B cell (primary cell): ENCODE measurements around the gene PRPF38A. TPM values are rescaled to one million over a fixed set of nuclear protein-coding genes. Genes with fewer than 3 reads are reported as not detected.

Experiments
- ATAC-seq: fragments of 200-7000 bp; cut with Tn5 transposase; one replicate; pipeline ENCODE4 v1.10.0; 2021; ENCODE audit warnings: low read depth, mild to moderate bottlenecking, moderate number of reproducible peaks, moderate library complexity
- CTCF ChIA-PET: fragments of 350-600 bp; sonication (Branson Sonifier 250); formaldehyde crosslinking; loops from one replicate; lab custom pipeline; 2021; ENCODE audit warnings: antibody characterized with exemption, inconsistent platforms; lab: Charles Lee
- POLR2A ChIA-PET: fragments of 350-600 bp; sonication (Branson Sonifier 250); formaldehyde crosslinking; loops from one replicate; lab custom pipeline; 2021; ENCODE audit warnings: antibody characterized with exemption; lab: Charles Lee
- DNase-seq: peaks from one replicate; pipeline ENCODE4 v3.0.0; 2013
- H2AFZ ChIP-seq: 2 replicates; pipeline ENCODE4 v1.6.1; 2012; ENCODE audit warnings: mild to moderate bottlenecking, low read depth, low read length; ENCODE audit not compliant: insufficient read depth, poor library complexity, severe bottlenecking
- H3K27ac ChIP-seq, 2 donors: 1 replicate in 1 of 2; 2 replicates in 1 of 2; pipeline ENCODE4 v1.5.1; 2012 to 2013; ENCODE audit warnings: low read length in 2 of 2, mild to moderate bottlenecking in 2 of 2, moderate library complexity in 1 of 2
- H3K27me3 ChIP-seq, 4 experiments: fragments of 200-600 bp in 1 of 4; sonication (generic) in 1 of 4; replicated peaks in 1 of 4; 1 replicate in 2 of 4; 2 replicates in 2 of 4; pipeline versions ENCODE4 v1.6.1 to v1.7.0; 2013 to 2016; ENCODE audit warnings: low read length in 3 of 4, mild to moderate bottlenecking in 2 of 4, mixed read lengths in 1 of 4, moderate library complexity in 1 of 4; ENCODE audit not compliant: insufficient read depth in 4 of 4, control insufficient read depth in 3 of 4; ENCODE audit errors: control extremely low read depth in 1 of 4
- H3K36me3 ChIP-seq, 2 experiments: replicated peaks in 1 of 2; 1 replicate in 1 of 2; 2 replicates in 1 of 2; pipeline versions ENCODE4 v1.6.1 to v1.7.1; 2013; ENCODE audit warnings: low read length in 1 of 2; ENCODE audit not compliant: insufficient read depth in 2 of 2, control insufficient read depth in 1 of 2; ENCODE audit errors: control extremely low read depth in 1 of 2, extremely low read depth in 1 of 2
- H3K4me1 ChIP-seq, 2 donors: fragments of 200-600 bp in 1 of 2; sonication (generic) in 1 of 2; 1 replicate in 1 of 2; 2 replicates in 1 of 2; pipeline versions ENCODE4 v1.5.1 to v1.6.1; 2013 to 2017; ENCODE audit warnings: low read length in 2 of 2; ENCODE audit not compliant: control insufficient read depth in 2 of 2, insufficient read depth in 2 of 2
- H3K4me2 ChIP-seq: replicated peaks from 2 replicates; pipeline ENCODE3; 2012; ENCODE audit warnings: mild to moderate bottlenecking, low read depth, low read length; ENCODE audit not compliant: poor library complexity, severe bottlenecking
- H3K4me3 ChIP-seq, 5 experiments: fragments of 200-600 bp in 1 of 5; sonication (generic) in 1 of 5; 1 replicate in 3 of 5; 2 replicates in 2 of 5; pipeline versions ENCODE4 v1.5.1 to v1.7.0; 2011 to 2016; ENCODE audit warnings: low read length in 4 of 5, mild to moderate bottlenecking in 4 of 5, low read depth in 2 of 5, control low read depth in 1 of 5, moderate library complexity in 1 of 5; ENCODE audit not compliant: insufficient read depth in 1 of 5; ENCODE audit errors: control extremely low read depth in 1 of 5, extremely low read depth in 1 of 5
- H3K79me2 ChIP-seq: fragments of 200-600 bp; sonication (generic); one replicate; pipeline ENCODE4 v1.6.0; 2016; ENCODE audit warnings: low read length; ENCODE audit not compliant: control insufficient read depth, insufficient read depth
- H3K9ac ChIP-seq: fragments of 200-600 bp; sonication (generic); 2 replicates; pipeline ENCODE4 v1.6.1; 2017; ENCODE audit warnings: mild to moderate bottlenecking, low read length, moderate library complexity
- H3K9me3 ChIP-seq, 3 donors: one replicate each; pipeline versions ENCODE4 v1.6.1 to v1.7.1; 2013; ENCODE audit warnings: low read length in 2 of 3; ENCODE audit not compliant: control insufficient read depth in 2 of 3, insufficient read depth in 1 of 3; ENCODE audit errors: control extremely low read depth in 1 of 3
- H4K20me1 ChIP-seq: 2 replicates; pipeline ENCODE4 v1.6.0; 2012; ENCODE audit warnings: mild to moderate bottlenecking, low read length; ENCODE audit not compliant: insufficient read depth, control insufficient read depth, poor library complexity, severe bottlenecking
- H3K27ac Mint-ChIP-seq: one replicate; pipeline ENCODE4 v1.8.0; 2021; ENCODE audit warnings: mixed read lengths
- H3K27me3 Mint-ChIP-seq: one replicate; pipeline ENCODE4 v1.8.0; 2021; ENCODE audit warnings: mixed read lengths
- H3K4me1 Mint-ChIP-seq: one replicate; pipeline ENCODE4 v1.8.0; 2021; ENCODE audit warnings: mixed read lengths
- H3K4me3 Mint-ChIP-seq: one replicate; pipeline ENCODE4 v1.8.0; 2021; ENCODE audit warnings: mixed read lengths
- H3K9me3 Mint-ChIP-seq: one replicate; pipeline ENCODE4 v1.8.0; 2022; ENCODE audit warnings: mixed read lengths; ENCODE audit not compliant: insufficient read depth
- EZH2 ChIP-seq: IDR thresholded peaks from 2 replicates; pipeline ENCODE4 v1.6.1; 2012; ENCODE audit warnings: borderline replicate concordance, low read depth, mild to moderate bottlenecking, moderate library complexity, low read length; ENCODE audit not compliant: insufficient read depth, poor library complexity, severe bottlenecking
- WGBS: methylation state at CpG from one replicate; pipeline ENCODE4 v1.1.5; 2013; ENCODE audit warnings: missing lambda C conversion rate; ENCODE audit not compliant: insufficient coverage; 5-methylcytosine and 5-hydroxymethylcytosine counted together
- intact Hi-C: fragments of 100-400 bp; cut with micrococcal nuclease; formaldehyde crosslinking; loops from one replicate; pipeline ENCODE4 v1.10.0; 2022
- polyA plus RNA-seq: library from polyadenylated mRNA; depleted of rRNA; stranded (reverse); fragments of >200 nt; gene quantifications from 2 replicates; pipeline ENCODE4 v1.2.3, GENCODE V29; 2012
- total RNA-seq, 2 donors: library from RNA; stranded (reverse); fragments of 120-200 nt in 1 of 2; gene quantifications; 1 replicate in 1 of 2; 2 replicates in 1 of 2; pipeline versions ENCODE4 v1.2.3 to v1.2.4, GENCODE V29; 2013 to 2022
- TF ChIP-seq, protein P1 (sequence below): fragments of 200-600 bp; IDR thresholded peaks from one replicate; pipeline ENCODE4 v1.8.0; 2022; ENCODE audit warnings: antibody characterized with exemption, mild to moderate bottlenecking

Gene PRPF38A
- total and polyA plus RNA-seq, 2 donors (not counting 1 experiment from before 2014, with no cell fraction given), result 21.8 to 69.8 TPM

DNA sequence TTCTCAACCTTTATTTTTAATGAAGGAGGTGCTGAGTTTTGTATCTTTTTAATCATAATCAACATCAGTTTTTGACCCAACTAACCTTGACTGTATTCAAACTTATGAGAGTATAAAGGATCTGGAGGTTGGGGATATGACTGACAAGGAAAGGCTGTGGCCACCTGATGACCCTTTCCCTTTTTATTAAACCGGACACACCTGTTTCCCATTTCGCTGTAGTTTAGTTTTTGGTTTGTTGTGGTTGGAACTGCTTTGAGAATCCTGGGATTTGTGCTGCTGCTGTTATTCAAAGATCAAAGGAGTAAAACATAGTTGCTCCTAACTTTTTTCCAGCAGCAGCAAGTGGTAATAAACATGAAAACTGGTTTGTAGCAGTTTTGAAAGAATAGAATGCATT lies 12.4 kb downstream of the PRPF38A start:
- whole genome bisulfite sequencing, result no CpG with 5 or more reads among the region's 2 CpGs
- CTCF ChIA-PET, result no interaction called here
- no peaks in the 10 kb centered on the region for H3K4me1 ChIP-seq
- no peak for ATAC-seq
- no peaks in the 10 kb centered on the region for H3K4me1 Mint-ChIP-seq
- H4K20me1 ChIP-seq, result no peaks in the 10 kb centered on the region
- H3K9me3 Mint-ChIP-seq, result no peaks in the 10 kb centered on the region
- no peaks in the 10 kb centered on the region for H3K9me3 ChIP-seq
- no peaks in the 10 kb centered on the region for H3K79me2 ChIP-seq
- no peak overlapping the region for H3K4me2 ChIP-seq
- H3K9ac ChIP-seq, result no peak overlapping the region
- H3K4me3 ChIP-seq, result no peak overlapping the region
- no peaks in the 10 kb centered on the region for H3K27me3 Mint-ChIP-seq
- POLR2A ChIA-PET, result interaction anchor here (0.6 kb wide), 1 partner anchor 1498 kb away, joined by 3 read pairs; no protein-coding TSS in a partner anchor
- intact Hi-C loops, result no loop called here
- H3K4me3 Mint-ChIP-seq, result no peak overlapping the region
- DNase-seq, result no peak
- no peaks in the 10 kb centered on the region for H3K27me3 ChIP-seq
- H3K36me3 ChIP-seq, result peaks cover 18 to 76% of the 10 kb centered on the region in 2 experiments
- no peak overlapping the region for H3K27ac ChIP-seq
- TF ChIP-seq, protein P1, sequence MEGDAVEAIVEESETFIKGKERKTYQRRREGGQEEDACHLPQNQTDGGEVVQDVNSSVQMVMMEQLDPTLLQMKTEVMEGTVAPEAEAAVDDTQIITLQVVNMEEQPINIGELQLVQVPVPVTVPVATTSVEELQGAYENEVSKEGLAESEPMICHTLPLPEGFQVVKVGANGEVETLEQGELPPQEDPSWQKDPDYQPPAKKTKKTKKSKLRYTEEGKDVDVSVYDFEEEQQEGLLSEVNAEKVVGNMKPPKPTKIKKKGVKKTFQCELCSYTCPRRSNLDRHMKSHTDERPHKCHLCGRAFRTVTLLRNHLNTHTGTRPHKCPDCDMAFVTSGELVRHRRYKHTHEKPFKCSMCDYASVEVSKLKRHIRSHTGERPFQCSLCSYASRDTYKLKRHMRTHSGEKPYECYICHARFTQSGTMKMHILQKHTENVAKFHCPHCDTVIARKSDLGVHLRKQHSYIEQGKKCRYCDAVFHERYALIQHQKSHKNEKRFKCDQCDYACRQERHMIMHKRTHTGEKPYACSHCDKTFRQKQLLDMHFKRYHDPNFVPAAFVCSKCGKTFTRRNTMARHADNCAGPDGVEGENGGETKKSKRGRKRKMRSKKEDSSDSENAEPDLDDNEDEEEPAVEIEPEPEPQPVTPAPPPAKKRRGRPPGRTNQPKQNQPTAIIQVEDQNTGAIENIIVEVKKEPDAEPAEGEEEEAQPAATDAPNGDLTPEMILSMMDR, result no peak
- no peak for TF ChIP-seq EZH2
- no peak overlapping the region for H2AFZ ChIP-seq
- no peak overlapping the region for H3K27ac Mint-ChIP-seq

DNA sequence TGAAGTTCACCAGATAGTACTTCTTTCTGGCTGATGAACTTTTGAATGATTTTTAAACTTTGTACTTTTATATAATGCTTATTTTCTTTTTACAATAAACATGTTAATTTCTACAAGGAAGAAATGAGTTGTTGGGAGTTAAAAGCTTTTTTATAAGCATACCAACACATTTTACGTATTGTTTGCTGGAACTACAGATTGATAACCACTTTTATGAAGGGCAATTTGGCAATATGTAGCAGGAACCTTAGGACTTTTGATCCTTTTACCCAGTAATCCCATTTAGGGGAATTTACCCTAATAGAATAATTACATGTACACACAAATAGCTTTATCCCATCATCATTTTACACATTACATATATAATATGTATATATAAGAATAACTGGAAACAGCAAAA lies 16.3 kb downstream of the PRPF38A start:
- Mint-ChIP-seq H3K27ac (no peak overlapping the region), H3K4me3 (no peak overlapping the region), H3K4me1 (peaks cover 14% of the 10 kb centered on the region), H3K9me3 (no peaks in the 10 kb centered on the region), H3K27me3 (no peaks in the 10 kb centered on the region)
- WGBS, result no CpG with 5 or more reads among the region's 1 CpG
- no peak overlapping the region for H3K4me3 ChIP-seq
- H4K20me1 ChIP-seq, result no peaks in the 10 kb centered on the region
- no peak overlapping the region for H3K27ac ChIP-seq
- H3K36me3 ChIP-seq, result peaks cover 16 to 60% of the 10 kb centered on the region in 2 experiments
- ChIA-PET POLR2A (no interaction called here), CTCF (no interaction called here)
- no peaks in the 10 kb centered on the region for H3K79me2 ChIP-seq
- H3K4me1 ChIP-seq, result peaks cover 0 to 11% of the 10 kb centered on the region in 2 donors
- intact Hi-C loops, result no loop called here
- no peaks in the 10 kb centered on the region for H3K27me3 ChIP-seq
- H3K9ac ChIP-seq, result no peak overlapping the region
- DNase-seq (no peak), ATAC-seq (no peak)
- no peak overlapping the region for H2AFZ ChIP-seq
- no peak for TF ChIP-seq EZH2
- TF ChIP-seq, protein P1, result no peak
- no peaks in the 10 kb centered on the region for H3K9me3 ChIP-seq
- H3K4me2 ChIP-seq, result no peak overlapping the region
